GM21786 (cell line): Measurements from ENCODE around the gene CELA1.
"Not testable (repeated sequence)": the region's sequence is repeated elsewhere in the genome, so short reads cannot be mapped to it uniquely, and the experiment has no call there.

Source experiments
- ATAC-seq: cut with Tn5 transposase; IDR thresholded peaks from one replicate; pipeline ENCODE4 v1.9.1; 2021; ENCODE audit not compliant: unreplicated experiment

The CELA1 gene

DNA sequence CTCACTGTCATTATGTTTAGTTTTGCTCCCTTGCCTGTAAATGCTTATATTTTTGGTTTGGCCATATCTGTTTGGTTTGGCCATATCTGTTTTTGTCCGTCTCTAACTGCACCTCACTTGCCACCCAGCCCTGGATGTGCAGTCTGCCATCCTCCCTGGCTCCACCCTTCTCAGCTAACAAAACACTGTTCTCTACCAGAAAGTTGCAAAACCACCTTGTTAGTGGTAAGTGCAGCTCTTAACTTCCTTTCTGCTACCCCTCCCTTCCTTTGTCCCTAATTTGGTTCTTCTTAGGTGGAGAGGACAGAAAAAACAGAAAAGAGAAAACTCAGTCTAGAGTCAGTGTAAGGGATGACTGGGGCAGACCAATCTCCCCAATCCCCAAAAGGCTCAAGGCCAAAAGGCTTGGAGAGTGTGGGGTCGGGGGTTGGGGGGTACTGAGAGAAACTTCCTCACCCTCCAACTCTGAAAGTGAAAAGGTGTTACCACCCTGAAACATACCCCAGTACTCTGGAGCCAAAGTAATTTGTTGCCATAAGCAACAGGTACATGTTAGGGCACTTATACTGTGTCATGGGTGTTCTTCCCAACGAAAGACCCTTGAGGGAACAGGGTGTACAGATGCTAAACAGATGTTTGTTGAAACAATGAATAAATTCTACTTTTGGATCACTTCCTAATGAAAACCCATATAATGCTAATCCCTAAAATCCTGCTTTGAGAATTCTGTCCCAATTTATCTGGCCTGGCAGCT, 27.5 kb downstream of the CELA1 start:
- ATAC-seq = peak; percentile 54

DNA sequence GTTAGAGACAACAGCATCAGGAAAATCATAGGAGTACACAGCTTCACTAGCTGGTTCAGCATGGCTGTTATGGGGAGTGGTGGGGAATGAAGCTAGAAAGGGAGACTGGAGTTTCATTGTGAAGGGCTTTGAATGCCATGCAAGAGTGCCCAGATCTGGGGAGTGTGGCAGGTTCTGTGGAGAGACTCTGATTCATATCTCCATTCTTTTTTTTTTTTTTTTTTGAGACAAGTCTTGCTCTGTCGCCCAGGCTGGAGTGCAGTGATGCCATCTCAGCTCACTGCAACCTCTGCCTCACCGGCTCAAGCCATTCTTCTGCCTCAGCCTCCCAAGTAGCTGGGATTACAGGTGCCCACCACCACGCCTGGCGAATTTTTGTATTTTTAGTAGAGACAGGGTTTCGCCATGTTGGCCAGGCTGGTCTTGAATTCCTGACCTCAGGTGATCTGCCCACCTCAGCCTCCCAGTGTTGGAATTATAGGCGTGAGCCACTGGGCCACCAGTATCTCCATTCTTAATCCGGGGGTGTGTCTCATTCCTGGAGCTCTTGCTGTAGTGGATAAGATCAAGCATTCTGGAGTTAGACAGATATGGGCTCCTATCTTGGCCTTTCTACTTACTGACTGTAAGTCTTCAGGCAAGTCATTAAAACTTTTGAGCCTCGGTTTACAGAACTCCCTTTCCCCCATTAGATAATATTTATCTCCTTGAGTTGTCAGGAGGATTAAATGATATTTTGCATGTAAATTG, 28.2 kb downstream of the CELA1 start:
- ATAC-seq = not testable (repeated sequence)

DNA sequence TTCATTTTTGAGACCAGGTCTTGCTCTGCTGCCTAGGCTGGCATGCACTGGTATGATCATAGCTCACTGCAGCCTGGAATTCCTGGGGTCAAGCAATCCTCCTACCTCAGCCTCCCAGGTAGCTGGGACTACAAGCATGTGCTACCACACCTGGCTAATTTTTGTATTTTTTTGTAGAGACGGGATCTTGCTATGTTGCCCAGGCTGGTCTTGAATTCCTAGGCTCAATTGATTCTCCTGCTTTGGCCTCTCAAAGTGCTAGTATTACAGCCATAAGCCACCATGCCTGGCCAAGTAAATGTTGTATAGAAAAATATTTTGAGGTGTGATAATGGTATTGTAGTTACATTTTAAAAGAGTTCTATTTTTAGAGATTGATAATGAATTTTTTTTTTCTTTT, 35.1 kb downstream of the CELA1 start:
- no peak for ATAC-seq

DNA sequence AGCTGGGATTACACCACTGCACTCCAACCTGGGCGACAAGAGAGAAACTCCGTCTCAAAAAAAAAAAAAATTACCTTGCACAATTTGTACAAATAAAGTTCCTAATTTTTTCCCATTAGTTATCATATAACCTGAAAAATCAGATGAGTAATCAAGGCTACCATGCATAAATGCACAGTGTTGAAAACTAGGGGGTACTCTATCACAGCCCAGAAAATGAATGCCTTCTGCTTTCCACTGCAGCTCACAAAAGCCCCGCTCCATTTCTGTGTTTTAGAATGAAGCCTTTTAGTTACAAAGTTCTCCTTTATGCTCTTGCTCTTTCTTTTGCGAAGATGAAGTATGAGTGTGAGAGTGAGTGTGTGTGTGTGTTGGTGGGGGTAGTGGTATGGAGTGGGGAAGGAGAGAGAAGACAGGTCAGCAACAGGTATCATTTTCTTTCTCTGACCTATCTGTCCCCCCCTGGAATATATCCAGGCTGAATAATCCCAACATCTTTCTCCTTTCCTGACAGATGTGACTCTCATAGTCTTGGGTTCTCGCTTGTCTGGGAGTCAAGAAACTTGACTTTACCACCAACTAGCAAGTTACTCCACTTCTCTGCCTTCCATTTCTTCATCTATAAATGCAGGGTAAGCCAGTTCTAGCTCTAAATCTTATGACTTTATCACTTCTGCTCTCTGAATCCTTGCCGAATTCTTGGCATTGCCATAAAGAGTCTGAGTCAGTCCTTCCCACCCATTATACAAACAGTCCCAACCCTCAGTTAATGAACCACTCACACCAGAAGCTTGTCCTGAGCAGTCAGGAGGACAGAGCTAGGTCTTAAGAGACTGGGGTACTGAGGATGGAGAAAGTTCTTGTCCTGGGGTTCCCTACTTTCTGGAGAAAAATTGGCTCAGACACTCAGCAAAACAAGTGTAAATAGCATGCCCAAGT, 38.6 kb downstream of the CELA1 start:
- no peak for ATAC-seq

DNA sequence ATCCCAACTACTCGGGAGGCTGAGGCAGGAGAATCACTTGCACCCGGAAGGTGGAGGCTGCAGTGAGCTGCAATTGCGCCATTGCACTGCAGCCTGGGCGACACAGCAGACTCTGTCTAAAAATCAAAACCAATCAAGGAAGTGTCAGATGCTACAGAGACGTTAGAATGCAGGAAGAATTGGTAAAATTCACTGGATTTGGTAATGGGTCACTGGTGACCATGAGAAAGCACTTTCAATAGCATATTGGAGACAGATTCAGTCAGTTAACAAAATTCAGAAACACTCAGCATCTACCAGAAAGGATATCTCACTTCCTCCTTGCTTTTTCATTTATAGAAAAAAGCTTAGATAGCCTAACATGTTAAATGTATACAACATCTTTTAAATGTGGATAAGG, 40.0 kb downstream of the CELA1 start:
- no peak for ATAC-seq

DNA sequence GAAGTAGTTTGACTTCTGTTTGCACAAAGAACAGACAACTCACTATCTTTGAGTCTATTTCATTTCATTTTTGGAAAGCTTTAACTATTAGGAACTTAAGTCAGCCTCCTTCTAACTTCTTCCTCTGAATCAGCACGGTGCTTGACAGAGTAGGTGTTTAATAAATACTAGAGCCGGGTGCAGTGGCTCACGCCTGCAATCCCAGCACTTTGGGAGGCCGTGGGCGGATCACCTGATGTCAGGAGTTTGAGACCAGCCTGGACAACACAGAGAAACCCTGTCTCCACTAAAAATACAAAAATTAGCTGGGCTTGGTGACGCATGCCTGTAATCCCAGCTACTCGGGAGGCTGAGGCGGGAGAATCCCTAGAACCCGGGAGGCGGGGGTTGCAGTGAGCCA, 45.7 kb downstream of the CELA1 start:
- ATAC-seq = not testable (repeated sequence)

DNA sequence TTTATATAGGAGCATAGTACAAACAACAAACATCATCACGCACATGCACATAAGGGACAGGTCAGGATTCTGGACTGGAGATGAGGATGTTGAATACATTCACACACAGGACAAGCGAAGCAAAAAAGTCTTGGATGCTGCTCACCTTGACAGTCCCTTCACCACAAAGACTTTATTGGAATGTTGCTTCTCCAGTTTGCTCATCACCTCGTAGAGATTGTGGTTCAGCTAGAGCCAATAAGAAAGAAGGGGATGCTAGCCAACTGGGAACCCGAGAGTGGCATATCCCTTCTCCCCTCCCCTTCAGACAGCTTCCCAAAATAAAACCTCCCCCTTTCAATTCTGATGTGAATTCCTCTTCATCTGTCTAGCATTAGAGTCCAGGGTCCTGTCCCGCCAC, 50.8 kb downstream of the CELA1 start:
- no peak for ATAC-seq

DNA sequence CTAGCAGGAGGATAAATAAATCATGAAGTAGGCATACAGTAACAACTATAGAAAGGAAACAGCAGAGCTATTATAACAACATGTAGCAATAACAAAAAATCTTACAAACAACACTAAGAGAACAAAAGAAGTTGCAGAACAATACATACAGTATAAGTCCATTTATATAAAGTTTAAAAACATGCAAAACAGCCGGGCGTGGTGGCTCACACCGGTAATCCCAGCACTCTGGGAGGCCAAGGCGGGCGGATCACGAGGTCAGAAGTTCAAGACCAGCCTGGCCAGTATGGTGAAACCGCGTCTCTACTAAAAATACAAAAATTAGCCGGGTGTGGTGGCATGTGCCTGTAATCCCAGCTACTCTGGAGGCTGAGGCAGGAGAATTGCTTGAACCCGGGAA, 52.4 kb downstream of the CELA1 start:
- not testable (repeated sequence) for ATAC-seq

DNA sequence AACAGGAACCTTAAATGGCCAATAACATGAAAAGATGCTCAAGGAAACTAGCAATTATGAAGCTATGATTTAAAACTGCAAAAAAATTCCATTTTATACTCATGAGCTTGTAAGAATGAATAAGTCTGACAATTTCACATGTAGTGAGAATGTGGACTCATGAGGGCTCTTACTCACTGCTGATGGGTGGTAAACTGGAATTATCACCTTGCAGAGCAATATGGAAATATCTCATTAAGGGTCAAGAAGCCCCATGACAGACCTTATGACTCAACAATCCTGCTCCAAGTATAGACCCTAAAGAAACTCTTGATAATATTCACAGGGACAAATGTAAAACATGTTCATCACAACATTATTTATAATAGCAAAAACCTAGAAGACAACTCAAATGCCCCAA, 52.8 kb downstream of the CELA1 start:
- ATAC-seq = no peak

DNA sequence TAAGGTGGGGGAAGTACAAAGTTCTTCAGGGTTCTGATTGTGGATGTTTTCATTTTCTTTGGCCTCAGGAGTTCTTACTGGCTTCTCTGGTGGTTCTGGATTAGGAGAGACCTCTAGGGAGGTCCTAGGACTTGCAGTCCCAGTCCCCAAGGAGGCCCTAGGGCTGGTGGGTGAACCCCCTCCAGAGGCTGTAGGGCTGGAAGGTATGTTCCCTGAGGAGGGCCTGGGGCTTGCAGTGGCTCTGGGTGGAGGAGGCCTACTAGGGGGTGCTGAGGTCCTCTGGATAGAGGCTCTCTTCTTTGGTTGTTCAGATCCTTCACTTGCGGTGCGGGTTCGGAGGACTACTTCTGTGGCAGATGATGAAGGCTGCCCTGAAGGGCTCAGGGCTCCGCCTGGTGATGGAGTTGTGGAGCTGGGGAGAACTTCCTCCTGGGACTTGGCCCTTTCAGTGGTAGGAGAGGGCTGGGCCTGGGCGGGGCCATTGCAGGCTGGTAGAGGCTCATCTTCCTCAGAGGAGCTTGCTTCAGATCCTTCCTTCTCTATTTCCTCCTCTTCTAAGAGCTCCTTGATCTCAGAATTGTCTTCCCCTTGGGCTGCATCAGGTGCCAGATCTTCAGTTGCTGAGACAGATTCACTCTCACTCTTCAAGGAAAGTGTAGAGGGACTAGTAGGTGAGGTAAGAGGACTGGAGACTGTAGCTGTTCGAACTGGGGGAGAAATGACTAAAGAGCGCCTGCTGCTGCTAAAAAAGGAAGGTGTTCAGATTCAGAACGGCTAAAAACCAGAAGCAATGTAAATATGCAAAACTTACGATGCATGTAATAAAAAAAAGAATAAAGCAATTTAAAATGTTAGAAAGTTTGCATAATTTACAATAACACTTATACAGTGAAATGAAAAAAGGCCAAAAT, 54.6 kb downstream of the CELA1 start:
- ATAC-seq = not testable (repeated sequence)

DNA sequence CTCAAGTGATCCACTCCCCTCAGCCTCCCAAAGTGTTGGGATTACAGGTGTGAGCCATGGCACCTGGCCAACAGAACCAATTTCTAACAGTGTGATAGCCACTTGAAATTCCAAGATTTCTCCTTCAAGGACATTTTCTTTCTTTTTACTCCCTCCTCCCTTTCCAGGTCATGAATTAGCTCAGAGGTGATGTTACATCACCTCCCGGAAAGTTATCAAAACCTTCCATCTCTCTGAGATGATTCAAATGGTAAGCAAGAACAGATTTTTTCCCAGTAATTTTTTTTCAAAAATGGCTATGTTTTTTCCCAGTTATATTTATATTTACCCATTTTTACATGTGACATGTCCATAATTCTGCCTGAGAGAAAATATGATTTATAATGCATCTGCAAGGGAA, 60.6 kb downstream of the CELA1 start:
- ATAC-seq = no peak

DNA sequence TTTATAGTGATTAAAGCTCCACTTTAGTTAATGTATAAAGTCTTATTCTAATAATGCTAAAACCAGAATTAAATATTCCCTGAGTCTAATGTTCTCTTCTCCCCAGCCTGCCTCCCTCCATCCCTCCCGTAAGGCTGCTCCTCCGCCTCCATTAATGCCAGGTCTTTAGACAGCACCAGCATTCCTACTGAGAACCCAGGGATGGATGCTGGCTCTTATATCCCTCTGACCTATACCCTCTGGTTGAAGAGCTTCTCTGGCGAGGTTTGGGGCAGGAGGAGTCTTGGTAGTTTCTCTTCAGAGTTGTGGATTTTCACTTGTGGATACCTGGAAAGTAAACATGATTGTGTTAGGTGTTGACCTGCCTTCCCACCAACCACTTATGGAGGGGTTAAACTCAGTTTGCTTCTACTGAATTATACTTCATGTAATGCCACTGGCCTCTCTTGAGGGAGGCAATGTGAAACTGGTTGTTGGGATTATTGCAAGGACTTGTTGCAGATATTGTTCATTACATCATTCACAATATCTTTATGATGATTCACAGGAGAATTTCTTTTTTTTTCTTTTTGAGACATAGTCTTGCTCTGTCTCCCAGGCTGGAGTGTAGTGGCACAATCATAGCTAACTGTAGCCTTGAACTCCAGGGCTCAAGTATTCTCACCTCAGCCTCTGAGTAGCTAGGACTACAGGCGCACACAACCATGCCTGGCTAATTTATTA, 65.1 kb downstream of the CELA1 start:
- no peak for ATAC-seq
